ENCODE measurements around the gene UBAC2.

DNA sequence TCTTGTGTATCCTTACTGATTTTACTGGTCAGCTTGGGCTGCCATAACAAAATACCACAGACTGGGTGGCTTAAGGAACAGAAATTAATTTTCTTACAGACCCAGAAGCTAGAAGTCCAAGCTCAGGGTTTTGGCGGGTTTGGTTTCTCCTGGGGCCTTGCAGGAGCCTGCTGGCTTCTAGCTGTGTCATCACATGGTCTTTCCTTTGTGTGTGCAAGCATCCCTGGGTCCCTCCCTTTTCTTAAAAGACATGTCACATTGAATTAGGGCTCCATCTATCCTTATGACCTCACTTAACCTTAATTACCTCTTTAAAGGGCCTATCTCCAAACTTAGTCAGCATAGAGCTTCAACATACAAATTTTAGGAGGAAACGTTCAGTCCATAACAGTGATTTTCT, 23.4 kb downstream of the UBAC2 start:
- no peak for TF ChIP-seq MXI1 (IDR thresholded peaks at IDR 0.05; ENCODE audit: borderline replicate concordance, low read depth, low read length)
- TF ChIP-seq, protein P1, sequence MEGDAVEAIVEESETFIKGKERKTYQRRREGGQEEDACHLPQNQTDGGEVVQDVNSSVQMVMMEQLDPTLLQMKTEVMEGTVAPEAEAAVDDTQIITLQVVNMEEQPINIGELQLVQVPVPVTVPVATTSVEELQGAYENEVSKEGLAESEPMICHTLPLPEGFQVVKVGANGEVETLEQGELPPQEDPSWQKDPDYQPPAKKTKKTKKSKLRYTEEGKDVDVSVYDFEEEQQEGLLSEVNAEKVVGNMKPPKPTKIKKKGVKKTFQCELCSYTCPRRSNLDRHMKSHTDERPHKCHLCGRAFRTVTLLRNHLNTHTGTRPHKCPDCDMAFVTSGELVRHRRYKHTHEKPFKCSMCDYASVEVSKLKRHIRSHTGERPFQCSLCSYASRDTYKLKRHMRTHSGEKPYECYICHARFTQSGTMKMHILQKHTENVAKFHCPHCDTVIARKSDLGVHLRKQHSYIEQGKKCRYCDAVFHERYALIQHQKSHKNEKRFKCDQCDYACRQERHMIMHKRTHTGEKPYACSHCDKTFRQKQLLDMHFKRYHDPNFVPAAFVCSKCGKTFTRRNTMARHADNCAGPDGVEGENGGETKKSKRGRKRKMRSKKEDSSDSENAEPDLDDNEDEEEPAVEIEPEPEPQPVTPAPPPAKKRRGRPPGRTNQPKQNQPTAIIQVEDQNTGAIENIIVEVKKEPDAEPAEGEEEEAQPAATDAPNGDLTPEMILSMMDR (conservative IDR thresholded peaks at IDR 0.05; ENCODE audit: low read depth, low read length) = no peak
- TF ChIP-seq RFX5 (IDR thresholded peaks at IDR 0.05; ENCODE audit: low read depth, low read length) = no peak
- no peak for TF ChIP-seq POLR2A (IDR thresholded peaks at IDR 0.05; ENCODE audit: low read depth, low read length)
- no peak for TF ChIP-seq RAD21 (IDR thresholded peaks at IDR 0.05; ENCODE audit: low read length)
- no peak for TF ChIP-seq SMC3 (IDR thresholded peaks at IDR 0.05; ENCODE audit: low read depth, low read length)
- TF ChIP-seq, protein P2, sequence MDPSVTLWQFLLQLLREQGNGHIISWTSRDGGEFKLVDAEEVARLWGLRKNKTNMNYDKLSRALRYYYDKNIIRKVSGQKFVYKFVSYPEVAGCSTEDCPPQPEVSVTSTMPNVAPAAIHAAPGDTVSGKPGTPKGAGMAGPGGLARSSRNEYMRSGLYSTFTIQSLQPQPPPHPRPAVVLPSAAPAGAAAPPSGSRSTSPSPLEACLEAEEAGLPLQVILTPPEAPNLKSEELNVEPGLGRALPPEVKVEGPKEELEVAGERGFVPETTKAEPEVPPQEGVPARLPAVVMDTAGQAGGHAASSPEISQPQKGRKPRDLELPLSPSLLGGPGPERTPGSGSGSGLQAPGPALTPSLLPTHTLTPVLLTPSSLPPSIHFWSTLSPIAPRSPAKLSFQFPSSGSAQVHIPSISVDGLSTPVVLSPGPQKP (IDR thresholded peaks at IDR 0.05; ENCODE audit: borderline replicate concordance, low read depth, low read length) = no peak
- no peak for TF ChIP-seq CHD1 (IDR thresholded peaks at IDR 0.05; ENCODE audit: low read depth, low read length)
- no peak for TF ChIP-seq CEBPB (IDR thresholded peaks at IDR 0.05; ENCODE audit: low read depth, low read length)
- no peak for TF ChIP-seq MAFK (IDR thresholded peaks at IDR 0.05; ENCODE audit: low read depth, low read length)
- TF ChIP-seq RCOR1 (IDR thresholded peaks at IDR 0.05; ENCODE audit: insufficient replicate concordance, low read length) = no peak
- no peak for TF ChIP-seq FOS (IDR thresholded peaks at IDR 0.05; ENCODE audit: low read depth, low read length)
- no peak for TF ChIP-seq BHLHE40 (IDR thresholded peaks at IDR 0.05; ENCODE audit: low read depth, low read length)

All from IMR-90 (cell line).